B cell (primary cell): Measurements from ENCODE around the gene ARL14EP. TPM values are rescaled to one million over a fixed set of nuclear protein-coding genes. Genes with fewer than 3 reads are reported as not detected.

Source experiments
- ATAC-seq: fragments of 200-7000 bp; cut with Tn5 transposase; one replicate; pipeline ENCODE4 v1.10.0; 2021; ENCODE audit warnings: low read depth, mild to moderate bottlenecking, moderate number of reproducible peaks, moderate library complexity
- CTCF ChIA-PET: fragments of 350-600 bp; sonication (Branson Sonifier 250); formaldehyde crosslinking; loops from one replicate; lab custom pipeline; 2021; ENCODE audit warnings: antibody characterized with exemption, inconsistent platforms; lab: Charles Lee
- POLR2A ChIA-PET: fragments of 350-600 bp; sonication (Branson Sonifier 250); formaldehyde crosslinking; loops from one replicate; lab custom pipeline; 2021; ENCODE audit warnings: antibody characterized with exemption; lab: Charles Lee
- DNase-seq: peaks from one replicate; pipeline ENCODE4 v3.0.0; 2013
- H2AFZ ChIP-seq: 2 replicates; pipeline ENCODE4 v1.6.1; 2012; ENCODE audit warnings: mild to moderate bottlenecking, low read depth, low read length; ENCODE audit not compliant: insufficient read depth, poor library complexity, severe bottlenecking
- H3K27ac ChIP-seq, 2 donors: 1 replicate in 1 of 2; 2 replicates in 1 of 2; pipeline ENCODE4 v1.5.1; 2012 to 2013; ENCODE audit warnings: low read length in 2 of 2, mild to moderate bottlenecking in 2 of 2, moderate library complexity in 1 of 2
- H3K27me3 ChIP-seq, 4 experiments: fragments of 200-600 bp in 1 of 4; sonication (generic) in 1 of 4; replicated peaks in 1 of 4; 1 replicate in 2 of 4; 2 replicates in 2 of 4; pipeline versions ENCODE4 v1.6.1 to v1.7.0; 2013 to 2016; ENCODE audit warnings: low read length in 3 of 4, mild to moderate bottlenecking in 2 of 4, mixed read lengths in 1 of 4, moderate library complexity in 1 of 4; ENCODE audit not compliant: insufficient read depth in 4 of 4, control insufficient read depth in 3 of 4; ENCODE audit errors: control extremely low read depth in 1 of 4
- H3K36me3 ChIP-seq, 2 experiments: replicated peaks in 1 of 2; 1 replicate in 1 of 2; 2 replicates in 1 of 2; pipeline versions ENCODE4 v1.6.1 to v1.7.1; 2013; ENCODE audit warnings: low read length in 1 of 2; ENCODE audit not compliant: insufficient read depth in 2 of 2, control insufficient read depth in 1 of 2; ENCODE audit errors: control extremely low read depth in 1 of 2, extremely low read depth in 1 of 2
- H3K4me1 ChIP-seq, 2 donors: fragments of 200-600 bp in 1 of 2; sonication (generic) in 1 of 2; 1 replicate in 1 of 2; 2 replicates in 1 of 2; pipeline versions ENCODE4 v1.5.1 to v1.6.1; 2013 to 2017; ENCODE audit warnings: low read length in 2 of 2; ENCODE audit not compliant: control insufficient read depth in 2 of 2, insufficient read depth in 2 of 2
- H3K4me2 ChIP-seq: replicated peaks from 2 replicates; pipeline ENCODE3; 2012; ENCODE audit warnings: mild to moderate bottlenecking, low read depth, low read length; ENCODE audit not compliant: poor library complexity, severe bottlenecking
- H3K4me3 ChIP-seq, 5 experiments: fragments of 200-600 bp in 1 of 5; sonication (generic) in 1 of 5; 1 replicate in 3 of 5; 2 replicates in 2 of 5; pipeline versions ENCODE4 v1.5.1 to v1.7.0; 2011 to 2016; ENCODE audit warnings: low read length in 4 of 5, mild to moderate bottlenecking in 4 of 5, low read depth in 2 of 5, control low read depth in 1 of 5, moderate library complexity in 1 of 5; ENCODE audit not compliant: insufficient read depth in 1 of 5; ENCODE audit errors: control extremely low read depth in 1 of 5, extremely low read depth in 1 of 5
- H3K79me2 ChIP-seq: fragments of 200-600 bp; sonication (generic); one replicate; pipeline ENCODE4 v1.6.0; 2016; ENCODE audit warnings: low read length; ENCODE audit not compliant: control insufficient read depth, insufficient read depth
- H3K9ac ChIP-seq: fragments of 200-600 bp; sonication (generic); 2 replicates; pipeline ENCODE4 v1.6.1; 2017; ENCODE audit warnings: mild to moderate bottlenecking, low read length, moderate library complexity
- H3K9me3 ChIP-seq, 3 donors: one replicate each; pipeline versions ENCODE4 v1.6.1 to v1.7.1; 2013; ENCODE audit warnings: low read length in 2 of 3; ENCODE audit not compliant: control insufficient read depth in 2 of 3, insufficient read depth in 1 of 3; ENCODE audit errors: control extremely low read depth in 1 of 3
- H4K20me1 ChIP-seq: 2 replicates; pipeline ENCODE4 v1.6.0; 2012; ENCODE audit warnings: mild to moderate bottlenecking, low read length; ENCODE audit not compliant: insufficient read depth, control insufficient read depth, poor library complexity, severe bottlenecking
- H3K27ac Mint-ChIP-seq: one replicate; pipeline ENCODE4 v1.8.0; 2021; ENCODE audit warnings: mixed read lengths
- H3K27me3 Mint-ChIP-seq: one replicate; pipeline ENCODE4 v1.8.0; 2021; ENCODE audit warnings: mixed read lengths
- H3K4me1 Mint-ChIP-seq: one replicate; pipeline ENCODE4 v1.8.0; 2021; ENCODE audit warnings: mixed read lengths
- H3K4me3 Mint-ChIP-seq: one replicate; pipeline ENCODE4 v1.8.0; 2021; ENCODE audit warnings: mixed read lengths
- H3K9me3 Mint-ChIP-seq: one replicate; pipeline ENCODE4 v1.8.0; 2022; ENCODE audit warnings: mixed read lengths; ENCODE audit not compliant: insufficient read depth
- CTCF ChIP-seq: fragments of 200-600 bp; IDR thresholded peaks from one replicate; pipeline ENCODE4 v1.8.0; 2022; ENCODE audit warnings: antibody characterized with exemption, mild to moderate bottlenecking
- EZH2 ChIP-seq: IDR thresholded peaks from 2 replicates; pipeline ENCODE4 v1.6.1; 2012; ENCODE audit warnings: borderline replicate concordance, low read depth, mild to moderate bottlenecking, moderate library complexity, low read length; ENCODE audit not compliant: insufficient read depth, poor library complexity, severe bottlenecking
- WGBS: methylation state at CpG from one replicate; pipeline ENCODE4 v1.1.5; 2013; ENCODE audit warnings: missing lambda C conversion rate; ENCODE audit not compliant: insufficient coverage; 5-methylcytosine and 5-hydroxymethylcytosine counted together
- intact Hi-C: fragments of 100-400 bp; cut with micrococcal nuclease; formaldehyde crosslinking; loops from one replicate; pipeline ENCODE4 v1.10.0; 2022
- polyA plus RNA-seq: library from polyadenylated mRNA; depleted of rRNA; stranded (reverse); fragments of >200 nt; gene quantifications from 2 replicates; pipeline ENCODE4 v1.2.3, GENCODE V29; 2012
- total RNA-seq, 2 donors: library from RNA; stranded (reverse); fragments of 120-200 nt in 1 of 2; gene quantifications; 1 replicate in 1 of 2; 2 replicates in 1 of 2; pipeline versions ENCODE4 v1.2.3 to v1.2.4, GENCODE V29; 2013 to 2022

The ARL14EP gene
- total and polyA plus RNA-seq, 2 donors (not counting 1 experiment from before 2014, with no cell fraction given): 19.9 to 47.3 TPM

DNA sequence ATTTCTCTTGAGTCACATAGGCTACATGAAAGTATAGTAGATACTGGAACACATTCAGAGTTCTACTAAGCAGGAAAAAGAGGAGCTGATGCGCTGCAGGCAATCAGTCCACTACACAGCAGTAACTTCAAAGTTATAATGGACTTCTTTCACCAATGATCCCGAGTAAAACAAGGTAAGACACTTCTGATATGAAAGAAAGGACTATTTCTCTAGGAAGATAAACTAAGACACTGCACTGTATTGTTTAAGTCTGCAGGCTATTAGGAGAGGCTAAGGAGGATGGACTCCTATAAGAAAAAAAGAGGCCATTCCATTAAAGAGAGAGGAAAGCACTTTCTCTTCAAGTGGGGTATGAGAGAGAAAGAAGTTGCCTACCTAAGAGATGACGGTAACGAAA is 31.6 kb upstream of the ARL14EP start:
- TF ChIP-seq CTCF: no peak
- no peak for TF ChIP-seq EZH2
- DNase-seq (no peak), ATAC-seq (no peak)
- H3K9me3 ChIP-seq: no peaks in the 10 kb centered on the region
- peaks cover 0 to 2% (median 1%) of the 10 kb centered on the region in 4 experiments for H3K27me3 ChIP-seq
- no peak overlapping the region for H2AFZ ChIP-seq
- ChIA-PET CTCF (no interaction called here), POLR2A (no interaction called here)
- Mint-ChIP-seq H3K4me3 (no peak overlapping the region), H3K4me1 (no peaks in the 10 kb centered on the region), H3K27ac (no peak overlapping the region), H3K9me3 (no peaks in the 10 kb centered on the region), H3K27me3 (peaks cover 15% of the 10 kb centered on the region)
- H3K4me1 ChIP-seq: no peaks in the 10 kb centered on the region
- no peak overlapping the region for H3K9ac ChIP-seq
- 50% methylated on average over 2 of the region's 4 CpGs for WGBS
- no peak overlapping the region for H3K4me3 ChIP-seq
- H3K27ac ChIP-seq: no peak overlapping the region
- H3K4me2 ChIP-seq: no peak overlapping the region
- H4K20me1 ChIP-seq: no peaks in the 10 kb centered on the region
- no peaks in the 10 kb centered on the region for H3K79me2 ChIP-seq
- H3K36me3 ChIP-seq: no peaks in the 10 kb centered on the region
- intact Hi-C loops: no loop called here

GRCh38 chr11:30292545-30292944 is 30.4 kb upstream of the ARL14EP start:
- no CpG with 5 or more reads among the region's 2 CpGs for WGBS
- H3K4me1 ChIP-seq: no peaks in the 10 kb centered on the region
- no peak for ATAC-seq
- ChIA-PET POLR2A (no interaction called here), CTCF (no interaction called here)
- Mint-ChIP-seq H3K27me3 (peaks cover 17% of the 10 kb centered on the region), H3K9me3 (no peaks in the 10 kb centered on the region), H3K27ac (no peak overlapping the region), H3K4me1 (no peaks in the 10 kb centered on the region), H3K4me3 (no peak overlapping the region)
- no peak overlapping the region for H3K9ac ChIP-seq
- H3K79me2 ChIP-seq: no peaks in the 10 kb centered on the region
- no peak overlapping the region for H3K27ac ChIP-seq
- H3K9me3 ChIP-seq: no peaks in the 10 kb centered on the region
- no peak for TF ChIP-seq EZH2
- TF ChIP-seq CTCF: no peak
- H3K36me3 ChIP-seq: no peaks in the 10 kb centered on the region
- peaks cover 0 to 2% (median 1%) of the 10 kb centered on the region in 4 experiments for H3K27me3 ChIP-seq
- no peak overlapping the region for H3K4me2 ChIP-seq
- H2AFZ ChIP-seq: no peak overlapping the region
- H4K20me1 ChIP-seq: no peaks in the 10 kb centered on the region
- intact Hi-C loops: no loop called here
- H3K4me3 ChIP-seq: no peak overlapping the region
- no peak for DNase-seq
